ENCODE results near the gene TBC1D4. TPM values are rescaled to one million over a fixed set of nuclear protein-coding genes. Genes with fewer than 3 reads are reported as not detected.

Gene TBC1D4
- total RNA-seq, 2 experiments from 2014 or later, result 8.0 to 10.1 TPM

- DNase-seq, result no peak
- POLR2A ChIA-PET, result no interaction called here
- Mint-ChIP-seq H3K27me3 (peaks cover 12% of the 10 kb centered on the region), H3K27ac (no peak overlapping the region), H3K9me3 (no peaks in the 10 kb centered on the region), H3K4me3 (no peak overlapping the region), H3K36me3 (ENCODE audit: low read depth) (no peaks in the 10 kb centered on the region), H3K4me1 (no peaks in the 10 kb centered on the region)
- CTCF ChIA-PET, result no interaction called here
These were observed 51.3 kb downstream of the TBC1D4 start for GRCh38 chr13:75430436-75431209.

GRCh38 chr13:75426421-75426820, 55.5 kb downstream of the TBC1D4 start:
- CTCF ChIA-PET, result no interaction called here
- Mint-ChIP-seq H3K27ac (no peak overlapping the region), H3K4me1 (no peaks in the 10 kb centered on the region), H3K9me3 (no peaks in the 10 kb centered on the region), H3K36me3 (ENCODE audit: low read depth) (no peaks in the 10 kb centered on the region), H3K4me3 (no peak overlapping the region), H3K27me3 (peaks cover 15% of the 10 kb centered on the region)
- no peak for DNase-seq
- POLR2A ChIA-PET, result no interaction called here

- POLR2A ChIA-PET, result no interaction called here
- CTCF ChIA-PET, result no interaction called here
These were observed 56.6 kb downstream of the TBC1D4 start for GRCh38 chr13:75425216-75426009.

GRCh38 chr13:75423946-75424345, 58.0 kb downstream of the TBC1D4 start:
- no peak for DNase-seq
- Mint-ChIP-seq H3K27me3 (peaks cover 16% of the 10 kb centered on the region), H3K36me3 (ENCODE audit: low read depth) (no peaks in the 10 kb centered on the region), H3K9me3 (no peaks in the 10 kb centered on the region), H3K4me1 (no peaks in the 10 kb centered on the region), H3K4me3 (no peak overlapping the region), H3K27ac (no peak overlapping the region)
- POLR2A ChIA-PET, result no interaction called here
- CTCF ChIA-PET, result no interaction called here

More at GRCh38 chr13:75425216-75426009, 56.6 kb downstream of the TBC1D4 start:
- Mint-ChIP-seq H3K27me3 (peaks cover 15% of the 10 kb centered on the region), H3K27ac (no peak overlapping the region), H3K36me3 (ENCODE audit: low read depth) (no peaks in the 10 kb centered on the region), H3K4me1 (no peaks in the 10 kb centered on the region), H3K9me3 (no peaks in the 10 kb centered on the region), H3K4me3 (no peak overlapping the region)
- DNase-seq, result no peak

- CTCF ChIA-PET, result no interaction called here
- Mint-ChIP-seq H3K27ac (no peak overlapping the region), H3K4me3 (no peak overlapping the region), H3K27me3 (peaks cover 9% of the 10 kb centered on the region), H3K4me1 (no peaks in the 10 kb centered on the region), H3K36me3 (ENCODE audit: low read depth) (no peaks in the 10 kb centered on the region), H3K9me3 (no peaks in the 10 kb centered on the region)
- POLR2A ChIA-PET, result no interaction called here
- no peak for DNase-seq
These were observed 59.9 kb downstream of the TBC1D4 start for GRCh38 chr13:75422028-75422427.

GRCh38 chr13:75421133-75421532, 60.8 kb downstream of the TBC1D4 start:
- Mint-ChIP-seq H3K4me3 (no peak overlapping the region), H3K27ac (no peak overlapping the region), H3K4me1 (no peaks in the 10 kb centered on the region), H3K36me3 (ENCODE audit: low read depth) (no peaks in the 10 kb centered on the region), H3K9me3 (no peaks in the 10 kb centered on the region), H3K27me3 (peaks cover 9% of the 10 kb centered on the region)
- DNase-seq, result no peak
- ChIA-PET CTCF (no interaction called here), POLR2A (no interaction called here)

GRCh38 chr13:75419656-75420055, 62.3 kb downstream of the TBC1D4 start:
- ChIA-PET POLR2A (no interaction called here), CTCF (no interaction called here)
- Mint-ChIP-seq H3K36me3 (ENCODE audit: low read depth) (no peaks in the 10 kb centered on the region), H3K9me3 (no peaks in the 10 kb centered on the region), H3K27ac (no peak overlapping the region), H3K27me3 (peaks cover 9% of the 10 kb centered on the region), H3K4me3 (no peak overlapping the region), H3K4me1 (no peaks in the 10 kb centered on the region)
- no peak for DNase-seq

GRCh38 chr13:75418997-75419396, 63.0 kb downstream of the TBC1D4 start:
- Mint-ChIP-seq H3K4me1 (peaks cover 2% of the 10 kb centered on the region), H3K27me3 (peaks cover 9% of the 10 kb centered on the region), H3K9me3 (no peaks in the 10 kb centered on the region), H3K27ac (no peak overlapping the region), H3K36me3 (ENCODE audit: low read depth) (no peaks in the 10 kb centered on the region), H3K4me3 (no peak overlapping the region)
- DNase-seq, result no peak
- ChIA-PET POLR2A (no interaction called here), CTCF (no interaction called here)

GRCh38 chr13:75418186-75418843, 63.7 kb downstream of the TBC1D4 start:
- no peaks in the 10 kb centered on the region for H3K36me3 Mint-ChIP-seq (ENCODE audit: low read depth)
- H3K27ac Mint-ChIP-seq, result no peak overlapping the region
- peaks cover 9% of the 10 kb centered on the region for H3K27me3 Mint-ChIP-seq
- no peak for DNase-seq
- no peaks in the 10 kb centered on the region for H3K9me3 Mint-ChIP-seq
- ChIA-PET POLR2A (no interaction called here), CTCF (no interaction called here)
- H3K4me3 Mint-ChIP-seq, result no peak overlapping the region
- H3K4me1 Mint-ChIP-seq, result peaks cover 2% of the 10 kb centered on the region

GRCh38 chr13:75417656-75418055, 64.3 kb downstream of the TBC1D4 start:
- no peak for DNase-seq
- H3K36me3 Mint-ChIP-seq (ENCODE audit: low read depth), result no peaks in the 10 kb centered on the region
- peaks cover 9% of the 10 kb centered on the region for H3K27me3 Mint-ChIP-seq
- H3K4me1 Mint-ChIP-seq, result peaks cover 2% of the 10 kb centered on the region
- POLR2A ChIA-PET, result no interaction called here
- no peak overlapping the region for H3K4me3 Mint-ChIP-seq
- CTCF ChIA-PET, result no interaction called here
- H3K27ac Mint-ChIP-seq, result no peak overlapping the region
- no peaks in the 10 kb centered on the region for H3K9me3 Mint-ChIP-seq

GRCh38 chr13:75417012-75417384, 65.0 kb downstream of the TBC1D4 start:
- no peak for DNase-seq
- ChIA-PET CTCF (no interaction called here), POLR2A (interaction anchor here (0.6 kb wide), 1 partner anchor 64 kb away, joined by 3 read pairs; no protein-coding TSS in a partner anchor)
- Mint-ChIP-seq H3K4me3 (no peak overlapping the region), H3K27me3 (peaks cover 9% of the 10 kb centered on the region), H3K27ac (no peak overlapping the region), H3K9me3 (no peaks in the 10 kb centered on the region), H3K4me1 (peaks cover 2% of the 10 kb centered on the region), H3K36me3 (ENCODE audit: low read depth) (no peaks in the 10 kb centered on the region)

GRCh38 chr13:75416327-75417011, 65.5 kb downstream of the TBC1D4 start:
- Mint-ChIP-seq H3K4me1 (peaks cover 2% of the 10 kb centered on the region), H3K27ac (no peak overlapping the region), H3K27me3 (peaks cover 7% of the 10 kb centered on the region), H3K36me3 (ENCODE audit: low read depth) (no peaks in the 10 kb centered on the region), H3K9me3 (no peaks in the 10 kb centered on the region), H3K4me3 (no peak overlapping the region)
- no peak for DNase-seq
- ChIA-PET CTCF (no interaction called here), POLR2A (interaction anchor here (0.6 kb wide), 1 partner anchor 64 kb away, joined by 3 read pairs; no protein-coding TSS in a partner anchor)

- Mint-ChIP-seq H3K36me3 (ENCODE audit: low read depth) (no peaks in the 10 kb centered on the region), H3K4me3 (no peak overlapping the region), H3K27ac (no peak overlapping the region), H3K4me1 (peaks cover 2% of the 10 kb centered on the region), H3K9me3 (no peaks in the 10 kb centered on the region), H3K27me3 (peaks cover 5% of the 10 kb centered on the region)
- ChIA-PET POLR2A (no interaction called here), CTCF (no interaction called here)
- no peak for DNase-seq
These were observed 66.3 kb downstream of the TBC1D4 start for GRCh38 chr13:75415694-75416093.

Measured in activated CD4-positive, alpha-beta memory T cell treated with anti-CD3 and anti-CD28 coated beads, Interleukin-2, amount 10 ng/mL, durations not matched to agents 7 days and 5 days (primary cell).